SK-N-SH (cell line): ENCODE measurements around the gene ABLIM1. TPM values are rescaled to one million over a fixed set of nuclear protein-coding genes. Genes with fewer than 3 reads are reported as not detected.

ENCODE experiments used
- CTCF ChIA-PET: fragments of 300-600, 350-600 bp; formaldehyde crosslinking; extraction: SDS; loops from one replicate; lab custom pipeline; 2021; lab: Yijun Ruan, JAX
- POLR2A ChIA-PET: fragments of 350-600 bp; sonication (Branson Sonifier 250); formaldehyde crosslinking; extraction: SDS; loops from one replicate; lab custom pipeline; 2020; ENCODE audit warnings: antibody characterized with exemption, inconsistent platforms; lab: Yijun Ruan, JAX
- DNase-seq: peaks from one replicate; pipeline ENCODE4 v3.0.0; 2012
- H2AFZ ChIP-seq: fragments of 200-600 bp; sonication (generic); 2 replicates; pipeline ENCODE4 v1.8.1; 2016; ENCODE audit warnings: antibody characterized with exemption, mild to moderate bottlenecking, low read depth
- H3F3A ChIP-seq: fragments of 200-600 bp; sonication (generic); replicated peaks from 2 replicates; pipeline ENCODE3; 2016; ENCODE audit warnings: antibody characterized with exemption, mild to moderate bottlenecking; ENCODE audit not compliant: insufficient read depth
- H3K27ac ChIP-seq, 2 experiments: fragments of 200-500 bp in 1 of 2; fragments of 200-600 bp in 1 of 2; sonication (Bioruptor generic) in 1 of 2; sonication (generic), shearing (Covaris generic) in 1 of 2; 2 replicates each; pipeline versions ENCODE4 v1.5.1 to v1.6.1; 2014 to 2016; ENCODE audit warnings: low read depth in 2 of 2, inconsistent platforms in 1 of 2, low read length in 1 of 2, mild to moderate bottlenecking in 1 of 2, mixed read lengths in 1 of 2
- H3K27me3 ChIP-seq: fragments of 200-600 bp; sonication (generic), shearing (Covaris generic); 2 replicates; pipeline ENCODE4 v1.6.1; 2016; ENCODE audit warnings: mixed run types; ENCODE audit not compliant: insufficient read depth
- H3K36me3 ChIP-seq, 2 experiments: fragments of 200-500 bp in 1 of 2; fragments of 200-600 bp in 1 of 2; sonication (Bioruptor generic) in 1 of 2; sonication (generic) in 1 of 2; replicated peaks in 1 of 2; 2 replicates each; pipeline versions ENCODE3 to v1.5.1; 2014 to 2016; ENCODE audit warnings: low read length in 1 of 2, mild to moderate bottlenecking in 1 of 2; ENCODE audit not compliant: insufficient read depth in 2 of 2, control insufficient read depth in 1 of 2
- H3K4me1 ChIP-seq, 2 experiments: fragments of 200-500 bp in 1 of 2; fragments of 200-600 bp in 1 of 2; sonication (Bioruptor generic) in 1 of 2; sonication (generic), shearing (Covaris generic) in 1 of 2; 2 replicates each; pipeline versions ENCODE4 v1.5.1 to v1.6.1; 2014 to 2016; ENCODE audit warnings: low read depth in 1 of 2, low read length in 1 of 2, mixed run types in 1 of 2; ENCODE audit not compliant: insufficient read depth in 2 of 2, control insufficient read depth in 1 of 2
- H3K4me2 ChIP-seq: fragments of 200-600 bp; sonication (generic), shearing (Covaris generic); 2 replicates; pipeline ENCODE4 v1.6.1; 2017; ENCODE audit warnings: mixed run types
- H3K4me3 ChIP-seq, 2 experiments: fragments of 200-500 bp in 1 of 2; fragments of 200-600 bp in 1 of 2; sonication (Bioruptor generic) in 1 of 2; sonication (generic), shearing (Covaris generic) in 1 of 2; 2 replicates each; pipeline versions ENCODE4 v1.5.1 to v1.8.1; 2014 to 2016; ENCODE audit warnings: low read depth in 2 of 2, inconsistent platforms in 1 of 2, low read length in 1 of 2, mild to moderate bottlenecking in 1 of 2, mixed read lengths in 1 of 2, moderate library complexity in 1 of 2
- H3K79me2 ChIP-seq: fragments of 200-600 bp; sonication (generic); 2 replicates; pipeline ENCODE4 v1.8.1; 2017; ENCODE audit warnings: mild to moderate bottlenecking; ENCODE audit not compliant: insufficient read depth
- H3K9ac ChIP-seq: fragments of 200-600 bp; sonication (generic); 2 replicates; pipeline ENCODE4 v1.6.1; 2017; ENCODE audit warnings: mixed run types
- H3K9me2 ChIP-seq: fragments of 200-600 bp; sonication (generic); 2 replicates; pipeline ENCODE4 v1.6.1; 2017; ENCODE audit warnings: mixed run types
- H3K9me3 ChIP-seq: fragments of 200-600 bp; sonication (generic); 2 replicates; pipeline ENCODE4 v1.6.1; 2017; ENCODE audit warnings: mixed run types, mild to moderate bottlenecking, moderate library complexity
- H4K20me1 ChIP-seq: fragments of 200-600 bp; sonication (generic); 2 replicates; pipeline ENCODE4 v1.6.1; 2017; ENCODE audit warnings: mild to moderate bottlenecking, mixed run types; ENCODE audit not compliant: insufficient read depth
- CHD2 ChIP-seq: fragments of 150-350 bp; IDR thresholded peaks from 2 replicates; pipeline ENCODE4 v1.6.1; 2018; ENCODE audit warnings: low read length; ENCODE audit not compliant: partially characterized antibody
- ELF1 ChIP-seq: IDR thresholded peaks from 2 replicates; pipeline ENCODE4 v1.4.0; 2012
- EP300 ChIP-seq, 2 experiments: IDR thresholded peaks; 2 replicates each; pipeline versions ENCODE4 v1.4.0 to v1.6.1; 2012; ENCODE audit warnings: borderline replicate concordance in 1 of 2, low read depth in 1 of 2, low read length in 1 of 2
- EZH2phosphoT487 ChIP-seq: fragments of 200-600 bp; sonication (generic); IDR thresholded peaks from 2 replicates; pipeline ENCODE4 v1.6.1; 2017; ENCODE audit warnings: low read depth, mixed run types, mild to moderate bottlenecking, antibody characterized with exemption, moderate library complexity, borderline replicate concordance
- GATA2 ChIP-seq: sonication (generic); formaldehyde crosslinking; IDR thresholded peaks from 2 replicates; pipeline ENCODE4 v1.5.0; 2020; ENCODE audit warnings: mild to moderate bottlenecking, missing genetic modification reagents
- NFIC ChIP-seq: IDR thresholded peaks from 2 replicates; pipeline ENCODE4 v1.4.0; 2012; ENCODE audit warnings: borderline replicate concordance
- RFX5 ChIP-seq: IDR thresholded peaks from 2 replicates; pipeline ENCODE4 v1.6.1; 2012; ENCODE audit warnings: mild to moderate bottlenecking, improper control_type of control experiment, low read length
- SIN3A ChIP-seq: IDR thresholded peaks from 2 replicates; pipeline ENCODE4 v1.6.1; 2012; ENCODE audit warnings: low read depth, mild to moderate bottlenecking, low read length, moderate library complexity, borderline replicate concordance
- SMC3 ChIP-seq: IDR thresholded peaks from 2 replicates; pipeline ENCODE4 v1.6.1; 2012; ENCODE audit warnings: low read depth, low read length, improper control_type of control experiment
- TCF12 ChIP-seq: IDR thresholded peaks from 2 replicates; pipeline ENCODE4 v1.4.0; 2012
- YY1 ChIP-seq: IDR thresholded peaks from 2 replicates; pipeline ENCODE4 v1.4.0; 2012; ENCODE audit warnings: low read depth, mild to moderate bottlenecking
- WGBS: methylation state at CpG from one replicate; pipeline ENCODE4 v1.1.6; 2017; ENCODE audit warnings: low lambda C conversion rate; 5-methylcytosine and 5-hydroxymethylcytosine counted together
- polyA plus RNA-seq, 3 experiments: library from polyadenylated mRNA; depleted of rRNA; stranded (reverse); fragments of >200 nt; gene quantifications; 2 replicates each; pipeline ENCODE4 v1.2.3, GENCODE V29; 2012
- TF ChIP-seq, protein P1 (sequence below): IDR thresholded peaks from 2 replicates; pipeline ENCODE4; 2012
- TF ChIP-seq, protein P2 (sequence below): IDR thresholded peaks from 2 replicates; pipeline ENCODE4 v1.4.0; 2012; ENCODE audit warnings: low read depth, borderline replicate concordance

The ABLIM1 gene
- polyA plus RNA-seq, 1 of the 3 experiments (the other 2 are of a cell fraction): 16.1 TPM

DNA sequence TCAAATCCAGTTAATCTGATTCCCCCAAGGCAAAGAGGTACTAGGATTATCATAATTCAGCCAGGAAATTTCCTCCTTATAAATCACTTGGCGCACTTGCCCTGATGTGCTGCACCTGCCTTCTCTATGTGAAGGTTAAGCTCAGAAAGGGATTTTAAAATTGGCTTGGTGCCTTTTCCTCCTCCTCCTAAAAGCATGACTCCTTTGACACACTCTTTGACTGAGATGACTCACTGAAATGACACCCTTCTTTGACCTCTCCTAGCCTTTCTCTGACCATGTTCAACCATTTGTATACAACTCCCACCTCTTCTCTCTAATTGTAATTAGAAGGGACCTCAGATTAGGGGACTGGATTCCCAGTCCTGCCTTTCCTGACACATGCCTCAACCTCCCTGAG is 46.5 kb downstream of the ABLIM1 start:
- POLR2A ChIA-PET: interaction anchor here (0.6 kb wide), 1 partner anchor 14 kb away, joined by 3 read pairs; no protein-coding TSS in a partner anchor
- H3K4me2 ChIP-seq: no peak overlapping the region
- DNase-seq: no peak

DNA sequence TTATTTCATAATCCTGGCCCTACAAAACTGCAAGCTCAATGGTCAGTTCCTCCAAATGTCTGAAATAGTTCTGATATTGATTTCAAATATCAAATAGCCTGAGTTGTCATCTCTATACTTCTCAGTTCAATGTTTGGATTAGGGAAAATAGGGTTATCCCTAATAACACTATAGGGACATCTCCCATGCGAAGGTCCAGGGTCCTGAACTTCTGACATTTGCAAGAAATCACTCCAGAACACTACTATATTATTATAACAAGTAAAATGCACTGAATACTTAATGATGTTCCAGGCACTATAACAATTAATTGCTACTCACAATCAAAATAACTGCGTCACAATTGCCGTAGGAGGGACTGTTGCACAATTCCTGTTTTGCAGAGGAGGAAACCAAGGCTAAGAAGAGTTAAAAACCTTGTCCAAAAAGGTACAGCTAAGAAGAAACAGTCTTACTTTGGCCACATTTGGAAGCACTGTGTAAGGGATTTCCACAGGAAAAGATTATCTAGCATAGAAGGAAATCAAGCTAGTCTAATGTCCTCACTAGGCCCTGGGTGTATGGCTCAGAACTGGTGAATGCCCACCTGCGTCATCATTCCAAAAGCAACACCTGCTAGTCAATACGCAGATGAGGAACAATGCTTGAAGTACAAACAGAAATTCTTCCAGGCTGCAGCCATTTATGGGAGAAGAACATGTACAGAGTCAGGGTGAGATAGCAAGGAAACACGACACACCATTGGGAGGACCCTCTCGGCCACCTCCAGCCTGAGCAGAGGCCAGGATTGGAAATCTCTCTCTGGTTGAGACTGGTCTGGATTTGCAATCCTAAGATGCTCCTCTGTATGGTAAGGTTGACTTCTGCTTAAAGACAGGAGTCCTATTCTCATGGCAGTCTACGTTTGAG is 48.3 kb downstream of the ABLIM1 start:
- 89% methylated on average over 6 of the region's 8 CpGs for WGBS
- H3K4me3 ChIP-seq: no peak overlapping the region

More for the DNA sequence above, 46.5 kb downstream of the ABLIM1 start:
- Histone ChIP-seq H3K4me1 (no peaks in the 10 kb centered on the region), H3K9ac (no peak overlapping the region), H3K79me2 (no peaks in the 10 kb centered on the region), H3K9me3 (no peaks in the 10 kb centered on the region), H3K27me3 (no peaks in the 10 kb centered on the region), H2AFZ (no peak overlapping the region), H3K36me3 (no peaks in the 10 kb centered on the region), H3K27ac (no peak overlapping the region), H4K20me1 (no peaks in the 10 kb centered on the region), H3K4me3 (no peak overlapping the region), H3K9me2 (no peaks in the 10 kb centered on the region), H3F3A (no peaks in the 10 kb centered on the region)
- CTCF ChIA-PET: interaction anchor here (1.1 kb wide), 1 partner anchor 15 kb away, joined by 3 read pairs; no protein-coding TSS in a partner anchor
- TF ChIP-seq YY1: no peak
- no peak for TF ChIP-seq EZH2phosphoT487
- no peak for TF ChIP-seq SMC3
- TF ChIP-seq GATA2: no peak
- no peak for TF ChIP-seq CHD2
- TF ChIP-seq TCF12: no peak
- 100% methylated on average over 1 of the region's 1 CpG for WGBS

More for the DNA sequence above, 48.3 kb downstream of the ABLIM1 start:
- Histone ChIP-seq H2AFZ (no peak overlapping the region), H3K79me2 (no peaks in the 10 kb centered on the region), H3K9me3 (no peaks in the 10 kb centered on the region), H3K36me3 (no peaks in the 10 kb centered on the region), H3K4me2 (no peak overlapping the region), H3K4me1 (no peaks in the 10 kb centered on the region), H4K20me1 (no peaks in the 10 kb centered on the region), H3K27ac (no peak overlapping the region), H3K9ac (no peak overlapping the region), H3F3A (no peaks in the 10 kb centered on the region), H3K27me3 (no peaks in the 10 kb centered on the region), H3K9me2 (no peaks in the 10 kb centered on the region)
- CTCF ChIA-PET: no interaction called here
- no peak for TF ChIP-seq RFX5
- no peak for TF ChIP-seq ELF1
- no peak for TF ChIP-seq EP300 (IDR thresholded peaks at IDR 0.05; ENCODE audit: borderline replicate concordance in 1 of 2, low read depth in 1 of 2, low read length in 1 of 2)
- no peak for TF ChIP-seq TCF12
- TF ChIP-seq, protein P1, sequence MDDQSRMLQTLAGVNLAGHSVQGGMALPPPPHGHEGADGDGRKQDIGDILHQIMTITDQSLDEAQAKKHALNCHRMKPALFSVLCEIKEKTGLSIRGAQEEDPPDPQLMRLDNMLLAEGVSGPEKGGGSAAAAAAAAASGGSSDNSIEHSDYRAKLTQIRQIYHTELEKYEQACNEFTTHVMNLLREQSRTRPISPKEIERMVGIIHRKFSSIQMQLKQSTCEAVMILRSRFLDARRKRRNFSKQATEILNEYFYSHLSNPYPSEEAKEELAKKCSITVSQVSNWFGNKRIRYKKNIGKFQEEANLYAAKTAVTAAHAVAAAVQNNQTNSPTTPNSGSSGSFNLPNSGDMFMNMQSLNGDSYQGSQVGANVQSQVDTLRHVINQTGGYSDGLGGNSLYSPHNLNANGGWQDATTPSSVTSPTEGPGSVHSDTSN: no peak
- no peak for TF ChIP-seq SIN3A
- no peak for TF ChIP-seq GATA2
- TF ChIP-seq YY1: no peak
- no peak for TF ChIP-seq NFIC
- TF ChIP-seq, protein P2, sequence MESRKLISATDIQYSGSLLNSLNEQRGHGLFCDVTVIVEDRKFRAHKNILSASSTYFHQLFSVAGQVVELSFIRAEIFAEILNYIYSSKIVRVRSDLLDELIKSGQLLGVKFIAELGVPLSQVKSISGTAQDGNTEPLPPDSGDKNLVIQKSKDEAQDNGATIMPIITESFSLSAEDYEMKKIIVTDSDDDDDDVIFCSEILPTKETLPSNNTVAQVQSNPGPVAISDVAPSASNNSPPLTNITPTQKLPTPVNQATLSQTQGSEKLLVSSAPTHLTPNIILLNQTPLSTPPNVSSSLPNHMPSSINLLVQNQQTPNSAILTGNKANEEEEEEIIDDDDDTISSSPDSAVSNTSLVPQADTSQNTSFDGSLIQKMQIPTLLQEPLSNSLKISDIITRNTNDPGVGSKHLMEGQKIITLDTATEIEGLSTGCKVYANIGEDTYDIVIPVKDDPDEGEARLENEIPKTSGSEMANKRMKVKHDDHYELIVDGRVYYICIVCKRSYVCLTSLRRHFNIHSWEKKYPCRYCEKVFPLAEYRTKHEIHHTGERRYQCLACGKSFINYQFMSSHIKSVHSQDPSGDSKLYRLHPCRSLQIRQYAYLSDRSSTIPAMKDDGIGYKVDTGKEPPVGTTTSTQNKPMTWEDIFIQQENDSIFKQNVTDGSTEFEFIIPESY: no peak
- DNase-seq: no peak
- POLR2A ChIA-PET: no interaction called here
